ENCODE results near the gene PPP1R1C. TPM values are rescaled to one million over a fixed set of nuclear protein-coding genes. Genes with fewer than 3 reads are reported as not detected.

PPP1R1C gene
- total RNA-seq, 2 donors from 2014 or later = not detected

DNA sequence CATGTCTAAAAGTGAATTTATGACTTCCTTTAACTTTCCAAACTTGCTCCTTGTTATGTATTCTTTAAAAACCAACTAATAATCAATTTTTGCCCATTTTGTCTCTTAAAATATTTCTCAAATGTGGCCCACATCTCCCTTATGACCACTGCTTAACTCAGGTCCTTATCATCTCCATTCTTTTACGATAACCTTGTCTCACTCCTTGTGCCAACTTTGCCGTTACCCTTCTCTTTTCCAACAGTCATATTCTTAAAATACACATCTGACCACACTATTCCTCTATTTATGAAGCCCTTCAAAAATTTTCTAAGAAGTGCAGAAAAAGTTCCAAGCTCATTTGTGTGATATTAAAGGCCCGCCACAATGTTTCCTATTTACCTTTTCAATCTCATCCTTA, 47.8 kb downstream of the PPP1R1C start:
- no peaks in the 10 kb centered on the region for H3K36me3 Mint-ChIP-seq
- no peak for ATAC-seq
- DNase-seq (ENCODE audit: low spot score in 2 of 2) = no peak
- H3K9me3 Mint-ChIP-seq = no peaks in the 10 kb centered on the region
- no peak overlapping the region for H3K27ac Mint-ChIP-seq

DNA sequence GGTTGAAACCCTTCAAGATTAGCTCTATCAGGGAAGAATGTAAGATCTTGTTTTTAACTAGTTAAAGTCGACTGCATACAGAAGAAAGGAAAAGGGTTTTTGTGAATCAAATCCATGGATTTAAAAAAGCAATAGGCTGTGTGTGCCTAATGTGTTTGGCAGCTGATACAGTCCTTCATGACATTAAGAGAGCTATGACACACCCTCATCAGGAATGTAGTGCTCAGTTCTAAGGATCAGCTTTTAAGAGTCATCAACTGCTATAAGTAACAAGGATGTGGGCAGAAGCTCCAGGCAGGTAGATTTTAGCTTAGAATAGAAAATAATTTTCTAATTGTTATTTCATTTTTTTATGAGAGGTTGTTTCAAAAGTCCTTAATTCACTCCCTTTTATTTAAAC, 52.9 kb downstream of the PPP1R1C start:
- ATAC-seq (no peak), DNase-seq (ENCODE audit: low spot score in 2 of 2) (no peak)
- no peaks in the 10 kb centered on the region for H3K36me3 Mint-ChIP-seq
- no peak overlapping the region for H3K27ac Mint-ChIP-seq
- H3K9me3 Mint-ChIP-seq = no peaks in the 10 kb centered on the region

DNA sequence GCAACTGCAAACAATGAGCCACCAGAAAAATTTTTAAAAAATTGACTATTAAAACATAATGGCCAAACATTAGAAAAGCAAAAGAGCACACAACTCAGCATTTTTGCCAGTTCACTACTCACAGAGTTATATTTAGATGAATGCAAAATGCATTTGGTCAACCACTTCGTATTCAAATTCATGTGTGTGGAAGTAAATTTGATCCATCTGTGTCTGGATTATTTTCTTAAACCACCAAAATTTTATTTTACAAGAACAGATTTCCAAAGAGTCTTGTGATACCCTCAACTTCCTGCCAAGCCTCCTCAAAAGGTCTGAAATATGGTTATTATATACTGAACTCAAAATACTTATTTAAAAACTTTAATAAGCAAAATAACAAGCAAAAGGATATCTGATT, 57.4 kb downstream of the PPP1R1C start:
- Mint-ChIP-seq H3K27ac (no peak overlapping the region), H3K36me3 (no peaks in the 10 kb centered on the region), H3K9me3 (no peaks in the 10 kb centered on the region)
- ATAC-seq = no peak
- no peak for DNase-seq (ENCODE audit: low spot score in 2 of 2)

DNA sequence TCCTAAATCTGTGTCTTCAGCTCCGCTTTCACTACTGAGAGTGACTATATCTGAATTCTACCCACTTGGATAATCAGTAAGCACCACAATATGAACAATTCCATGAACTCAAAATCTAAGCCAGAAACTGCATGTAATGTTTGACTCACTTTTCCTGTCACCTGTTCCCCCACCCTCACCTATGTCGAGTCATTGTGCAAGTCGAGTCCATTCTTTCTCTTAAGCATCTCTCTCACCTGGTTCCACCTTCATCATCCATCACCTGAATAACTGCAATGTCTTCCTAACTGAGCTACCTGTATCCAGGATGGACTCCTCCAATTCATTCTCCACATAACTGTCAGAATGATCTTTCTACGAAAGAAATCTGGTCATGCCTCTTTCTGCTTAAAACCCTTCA, 58.2 kb downstream of the PPP1R1C start:
- Mint-ChIP-seq H3K27ac (peak overlapping the region in 1 of 2 donors; percentile 34), H3K36me3 (no peaks in the 10 kb centered on the region), H3K9me3 (no peaks in the 10 kb centered on the region)
- DNase-seq (ENCODE audit: low spot score in 2 of 2) (no peak), ATAC-seq (no peak)

DNA sequence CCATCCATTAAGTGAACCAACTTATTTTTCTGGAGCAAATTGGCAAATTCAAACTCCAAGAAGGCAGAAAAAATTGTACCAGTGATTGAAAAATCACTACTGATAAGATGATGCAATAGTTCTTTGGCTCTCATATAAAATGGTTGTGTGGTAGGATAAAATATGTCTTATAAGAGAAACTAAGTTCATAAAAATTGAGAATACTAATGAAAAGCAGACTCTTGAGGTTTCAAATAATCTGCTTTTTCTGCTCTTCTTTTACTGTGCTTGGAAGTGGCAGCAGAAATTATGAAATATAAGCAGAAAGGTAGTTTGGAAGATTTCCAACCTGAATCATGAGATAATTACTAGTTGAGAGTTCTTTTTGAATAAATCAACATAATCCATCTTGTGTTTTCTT, 61.9 kb downstream of the PPP1R1C start:
- Mint-ChIP-seq H3K36me3 (no peaks in the 10 kb centered on the region), H3K9me3 (no peaks in the 10 kb centered on the region), H3K27ac (no peak overlapping the region)
- DNase-seq (ENCODE audit: low spot score in 2 of 2) (no peak), ATAC-seq (no peak)

DNA sequence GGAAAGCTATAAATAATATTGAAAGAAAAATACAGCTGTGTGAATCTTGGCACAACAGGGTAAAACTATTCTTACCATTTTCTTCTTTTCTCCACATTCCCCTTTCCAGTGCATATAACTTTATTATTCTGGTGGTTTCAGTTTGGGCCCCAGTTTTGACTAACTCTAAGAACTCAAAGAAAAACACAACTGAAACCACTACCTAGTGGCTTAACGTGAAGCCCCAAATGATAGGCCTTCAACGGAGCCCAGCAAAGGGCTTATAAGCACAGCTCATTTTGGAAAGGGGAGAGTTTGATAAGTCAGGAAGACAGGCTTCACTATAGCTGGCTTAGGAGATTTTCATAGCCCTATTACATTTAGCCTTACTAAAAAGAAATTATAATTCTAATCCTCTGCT, 62.4 kb downstream of the PPP1R1C start:
- Mint-ChIP-seq H3K27ac (no peak overlapping the region), H3K9me3 (no peaks in the 10 kb centered on the region), H3K36me3 (no peaks in the 10 kb centered on the region)
- ATAC-seq (no peak), DNase-seq (ENCODE audit: low spot score in 2 of 2) (no peak)

DNA sequence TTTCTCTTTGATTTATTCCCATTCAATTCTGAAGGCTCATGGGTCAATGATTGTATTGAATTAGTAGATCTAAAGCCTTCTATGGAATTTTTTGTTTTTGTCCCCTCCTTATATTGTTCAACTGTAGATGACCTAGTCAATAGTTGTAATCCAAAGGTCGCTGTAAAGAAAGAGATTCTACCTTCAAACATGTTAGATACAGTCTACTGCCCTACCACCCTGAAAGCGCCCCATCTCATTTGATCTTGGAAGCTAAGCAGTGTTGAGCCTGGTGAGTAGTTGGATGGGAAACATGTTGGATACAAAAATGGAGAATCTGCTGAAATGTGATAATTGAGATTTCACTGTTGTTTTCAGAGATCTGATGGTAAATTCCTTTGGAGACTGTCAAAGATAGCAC, 63.0 kb downstream of the PPP1R1C start:
- ATAC-seq = no peak
- DNase-seq (ENCODE audit: low spot score in 2 of 2) = no peak
- Mint-ChIP-seq H3K9me3 (no peaks in the 10 kb centered on the region), H3K27ac (no peak overlapping the region), H3K36me3 (no peaks in the 10 kb centered on the region)

DNA sequence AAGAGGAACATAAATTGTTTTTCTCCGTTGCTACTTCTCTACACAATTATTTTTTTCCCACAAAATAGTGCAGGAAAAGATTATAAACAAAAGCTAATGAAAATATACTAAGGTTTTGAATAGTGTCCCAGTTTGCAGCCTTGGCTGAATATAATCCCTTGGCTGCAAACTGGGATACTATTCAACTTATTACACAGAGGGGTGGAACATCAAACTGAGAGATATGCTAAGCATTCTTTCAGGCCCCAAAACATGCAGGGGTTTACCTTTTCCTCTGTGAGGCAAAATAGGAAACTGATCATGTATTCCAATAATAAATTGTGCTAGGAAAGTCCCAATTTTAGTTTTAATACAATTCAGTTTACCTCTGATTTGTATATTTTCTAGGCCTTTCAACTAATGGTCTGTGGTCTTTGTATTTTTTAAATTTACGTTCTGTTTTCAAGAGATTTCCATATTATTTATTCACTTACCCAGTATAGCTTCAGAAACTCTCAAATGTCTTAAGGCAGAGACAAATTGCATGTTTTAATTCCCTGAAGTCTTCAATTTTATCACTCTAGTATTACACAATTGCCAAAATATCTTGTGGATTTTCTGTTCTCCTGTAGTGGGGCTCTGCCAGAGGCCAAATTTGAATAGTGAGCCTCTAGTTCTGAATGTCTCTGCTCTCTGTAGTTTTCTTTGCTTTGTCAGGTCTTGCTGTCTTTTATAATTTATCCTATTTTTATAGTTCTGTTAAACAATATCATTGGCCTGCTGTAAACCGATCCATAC, 63.9 kb downstream of the PPP1R1C start:
- H3K36me3 Mint-ChIP-seq = no peaks in the 10 kb centered on the region

DNA sequence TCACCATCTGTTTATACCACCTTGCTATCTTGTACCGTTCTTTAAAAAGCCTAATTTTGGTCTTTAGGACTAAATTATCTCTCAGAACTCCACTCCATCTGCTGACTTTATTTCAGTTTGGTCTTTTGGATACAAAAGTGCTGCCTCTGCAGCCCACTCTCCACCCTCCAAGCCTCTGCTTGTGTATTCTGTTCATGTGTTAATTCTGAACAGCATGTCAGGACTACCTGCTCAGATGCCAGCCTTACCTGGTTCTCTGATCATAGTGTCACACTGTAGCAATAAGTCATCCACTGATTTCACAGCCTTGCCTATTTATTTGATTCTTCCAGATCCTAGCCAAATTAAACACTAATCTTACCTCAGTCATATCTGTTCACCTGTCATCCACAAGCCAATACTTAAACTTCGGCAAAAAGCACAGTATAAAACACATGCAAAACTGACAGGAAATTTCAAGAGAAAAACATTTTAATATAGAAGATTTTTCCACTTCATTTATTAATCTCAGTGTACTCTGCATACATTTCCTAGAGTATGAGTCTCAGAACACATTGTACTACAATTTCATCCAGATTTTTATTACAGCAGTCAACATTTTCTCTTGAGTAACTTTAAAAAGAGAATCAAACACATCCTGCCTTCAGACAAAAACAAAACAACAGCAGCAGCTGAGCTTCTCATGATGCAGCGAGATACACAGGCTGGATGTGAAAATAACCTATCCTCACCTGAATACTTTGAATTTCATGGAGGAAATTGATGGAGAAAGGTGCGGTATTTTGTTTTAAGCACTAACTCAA, 64.9 kb downstream of the PPP1R1C start:
- H3K27ac Mint-ChIP-seq = no peak overlapping the region
- H3K36me3 Mint-ChIP-seq = no peaks in the 10 kb centered on the region
- H3K9me3 Mint-ChIP-seq = no peaks in the 10 kb centered on the region
- no peak for DNase-seq (ENCODE audit: low spot score in 2 of 2)
- ATAC-seq = no peak

More for the DNA sequence above, 63.9 kb downstream of the PPP1R1C start:
- DNase-seq (ENCODE audit: low spot score in 2 of 2) = no peak
- no peak for ATAC-seq
- no peaks in the 10 kb centered on the region for H3K9me3 Mint-ChIP-seq
- H3K27ac Mint-ChIP-seq = no peak overlapping the region

DNA sequence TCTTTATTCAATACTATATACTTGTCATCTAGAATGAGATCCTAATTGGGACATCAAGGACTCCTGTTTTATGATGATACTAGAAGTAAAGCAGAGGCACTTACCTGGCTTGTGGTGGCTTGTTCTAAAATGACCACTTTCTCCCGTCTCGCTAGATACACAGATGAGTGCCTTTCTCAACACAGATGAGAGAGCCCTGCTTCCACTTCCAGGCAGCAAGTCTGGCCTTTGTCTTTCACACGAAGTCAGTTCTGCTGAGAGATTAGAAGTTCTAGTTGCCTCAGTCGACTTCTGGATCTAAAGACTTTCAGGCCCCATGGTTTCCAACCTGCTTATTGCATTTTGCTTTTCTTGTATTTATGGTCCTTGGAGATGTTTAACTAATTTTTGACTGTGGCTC, 70.3 kb downstream of the PPP1R1C start:
- H3K9me3 Mint-ChIP-seq = no peaks in the 10 kb centered on the region
- no peaks in the 10 kb centered on the region for H3K36me3 Mint-ChIP-seq
- no peak for ATAC-seq
- H3K27ac Mint-ChIP-seq = no peak overlapping the region
- DNase-seq (ENCODE audit: low spot score in 2 of 2) = no peak

DNA sequence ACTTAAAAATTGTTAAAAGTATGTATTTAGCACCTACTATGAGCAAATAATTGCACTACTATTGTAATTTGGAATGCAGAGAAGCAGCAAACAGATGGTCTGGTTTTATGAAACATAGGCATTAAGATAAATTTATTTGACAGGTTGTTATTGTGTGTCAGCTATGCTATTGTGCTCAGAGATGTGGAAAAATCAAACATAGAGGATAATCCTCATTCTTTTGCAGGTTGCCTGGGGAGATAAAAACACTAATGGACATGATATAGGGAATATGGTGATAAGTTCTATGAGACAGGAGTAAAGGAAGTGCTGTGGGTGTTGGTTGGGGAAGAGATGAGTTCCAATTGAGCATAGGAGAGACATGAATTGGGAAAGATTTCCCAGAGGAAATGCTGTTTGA, 71.3 kb downstream of the PPP1R1C start:
- ATAC-seq (no peak), DNase-seq (ENCODE audit: low spot score in 2 of 2) (no peak)
- H3K36me3 Mint-ChIP-seq = no peaks in the 10 kb centered on the region
- no peaks in the 10 kb centered on the region for H3K9me3 Mint-ChIP-seq
- no peak overlapping the region for H3K27ac Mint-ChIP-seq

DNA sequence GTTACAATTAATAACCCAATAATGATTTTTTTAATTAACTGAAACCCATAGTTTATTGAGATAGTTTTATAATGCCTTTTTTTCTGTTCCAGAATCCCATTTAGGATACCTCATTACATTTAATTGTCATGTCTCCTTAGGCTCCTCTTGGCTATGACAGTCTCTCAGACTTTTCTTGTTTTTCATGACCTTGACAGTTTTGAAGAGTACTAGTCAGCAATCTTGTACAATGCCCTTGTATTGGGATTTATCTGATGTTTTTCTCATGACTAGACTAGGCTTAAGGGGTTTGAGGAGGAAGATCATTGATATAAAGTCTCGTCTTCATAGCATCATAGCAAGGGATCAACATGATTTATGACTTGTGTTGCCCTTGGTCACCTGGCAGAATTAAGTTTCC, 72.4 kb downstream of the PPP1R1C start:
- no peak overlapping the region for H3K27ac Mint-ChIP-seq
- no peaks in the 10 kb centered on the region for H3K36me3 Mint-ChIP-seq
- H3K9me3 Mint-ChIP-seq = no peaks in the 10 kb centered on the region
- no peak for DNase-seq (ENCODE audit: low spot score in 2 of 2)
- ATAC-seq = no peak

DNA sequence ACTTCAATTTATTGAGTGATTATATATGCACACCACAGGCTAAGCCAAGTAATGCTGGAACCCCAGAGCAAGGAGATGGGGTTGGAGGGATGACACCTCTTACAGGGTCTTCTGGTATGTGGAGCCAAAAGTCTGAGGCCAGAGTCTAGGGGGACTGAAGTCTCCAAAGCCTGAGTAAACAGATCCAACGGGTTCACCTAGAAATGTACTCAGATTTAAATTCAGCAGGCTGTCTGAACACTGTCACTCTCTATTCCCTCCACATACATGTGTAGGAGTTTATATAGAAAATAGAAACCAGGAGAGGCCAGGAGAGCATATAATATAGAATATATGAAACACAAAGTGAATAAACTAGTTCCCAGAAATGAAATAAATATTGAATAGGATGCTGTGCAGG, 76.1 kb downstream of the PPP1R1C start:
- ATAC-seq = no peak
- H3K9me3 Mint-ChIP-seq = no peaks in the 10 kb centered on the region

DNA sequence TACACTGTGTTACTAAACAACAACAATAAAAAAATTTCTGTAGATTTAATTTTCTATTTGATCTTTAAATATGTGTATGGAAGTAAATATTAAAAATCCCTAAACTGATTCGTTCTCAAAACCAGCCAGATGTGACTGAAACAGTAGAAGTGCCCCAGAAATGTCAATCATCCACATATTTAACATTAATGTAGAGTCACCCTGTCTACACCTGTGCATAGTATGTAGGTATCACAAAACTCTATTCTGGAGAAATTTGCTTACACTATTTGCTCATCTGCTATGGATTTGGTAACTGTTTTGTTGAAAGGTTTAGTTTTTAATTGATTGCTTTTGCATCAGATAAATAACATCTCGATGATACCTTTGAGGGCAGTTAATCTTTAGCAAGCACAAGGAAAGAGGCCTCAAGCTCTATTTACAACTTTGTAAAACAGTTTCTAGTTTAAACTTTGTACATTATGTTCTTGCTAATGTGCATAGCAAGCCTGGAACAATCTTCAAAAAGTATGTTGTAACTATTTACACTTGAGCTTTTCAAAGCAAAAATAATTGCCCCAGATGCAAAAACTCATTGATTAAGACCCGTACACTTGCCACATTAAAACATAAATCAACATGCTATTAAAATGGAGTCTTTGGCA, 76.8 kb downstream of the PPP1R1C start:
- H3K36me3 Mint-ChIP-seq = no peaks in the 10 kb centered on the region
- DNase-seq (ENCODE audit: low spot score in 2 of 2) = no peak
- H3K27ac Mint-ChIP-seq = no peak overlapping the region
- ATAC-seq = no peak
- H3K9me3 Mint-ChIP-seq = no peaks in the 10 kb centered on the region

More for the DNA sequence above, 76.1 kb downstream of the PPP1R1C start:
- Mint-ChIP-seq H3K27ac (no peak overlapping the region), H3K36me3 (no peaks in the 10 kb centered on the region)
- no peak for DNase-seq (ENCODE audit: low spot score in 2 of 2)

DNA sequence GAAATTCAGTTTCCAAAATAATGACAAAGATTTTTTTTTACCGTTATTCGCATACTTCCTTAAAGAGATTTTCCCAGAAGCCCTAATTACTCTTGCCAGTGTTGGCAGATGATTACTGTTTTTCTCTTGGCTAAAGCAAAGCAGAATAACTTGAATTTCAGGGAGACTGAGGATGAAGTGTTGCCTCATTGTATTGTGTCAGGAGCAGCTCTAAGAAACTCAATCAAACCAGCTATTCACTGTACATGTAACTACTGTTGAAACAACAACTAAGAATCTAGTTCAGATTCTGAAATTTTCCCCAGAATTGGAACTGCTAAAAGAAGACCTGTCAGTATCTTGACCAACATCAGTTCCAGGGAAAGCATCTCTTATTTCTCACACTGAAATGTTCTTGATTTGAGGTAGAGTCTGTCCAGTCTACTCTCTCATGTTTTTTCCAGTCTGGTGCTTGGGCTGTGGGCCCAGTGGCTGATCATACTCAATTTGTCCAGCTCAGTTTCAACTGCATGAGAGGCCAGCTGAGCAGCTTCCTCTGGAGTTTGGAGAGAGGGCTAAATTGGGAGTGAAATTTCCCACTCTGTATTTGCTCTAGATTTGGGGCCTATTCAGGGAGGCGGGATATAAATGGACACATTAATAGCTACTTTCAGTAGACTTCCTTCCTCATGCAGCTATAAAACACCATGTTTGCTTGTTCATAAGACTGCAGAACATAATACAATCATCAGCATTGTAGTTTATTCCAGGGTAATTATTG, 78.5 kb downstream of the PPP1R1C start:
- Mint-ChIP-seq H3K27ac (no peak overlapping the region), H3K9me3 (no peaks in the 10 kb centered on the region), H3K36me3 (no peaks in the 10 kb centered on the region)
- DNase-seq (ENCODE audit: low spot score in 2 of 2) (no peak), ATAC-seq (no peak)

DNA sequence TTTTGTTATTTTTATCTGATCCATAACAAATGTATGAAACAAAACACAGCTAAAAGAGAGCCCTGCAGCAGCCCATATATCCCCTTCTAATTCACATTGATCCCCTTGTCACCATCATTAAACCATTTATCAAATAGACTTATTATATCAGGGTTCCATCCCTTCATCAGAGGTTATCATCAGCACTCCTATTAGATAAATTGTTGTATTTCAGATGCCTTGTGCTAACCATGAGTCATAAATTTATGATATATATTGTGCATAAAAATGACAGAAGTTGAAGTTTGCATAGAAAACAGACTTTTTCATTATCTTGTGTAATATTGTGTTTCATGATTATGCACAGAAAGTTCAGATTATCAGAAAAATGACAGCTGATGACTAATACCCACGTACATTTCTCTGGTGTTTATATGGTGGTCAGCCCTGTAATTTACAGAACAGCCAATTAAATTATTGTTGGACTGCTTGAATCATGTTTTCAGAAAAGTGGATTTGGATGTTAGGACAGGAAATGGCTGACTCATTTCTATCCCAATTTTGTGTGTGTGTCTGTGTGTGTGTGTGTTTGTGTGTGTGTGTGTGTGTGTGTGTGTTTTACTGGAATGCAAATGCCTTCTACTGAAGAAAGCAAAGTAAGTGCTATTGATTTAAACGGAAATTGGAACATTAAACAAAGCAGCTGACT, 80.9 kb downstream of the PPP1R1C start:
- H3K36me3 Mint-ChIP-seq = no peaks in the 10 kb centered on the region
- DNase-seq (ENCODE audit: low spot score in 2 of 2) (no peak), ATAC-seq (no peak)
- H3K27ac Mint-ChIP-seq = no peak overlapping the region
- H3K9me3 Mint-ChIP-seq = no peaks in the 10 kb centered on the region

Data from activated naive CD4-positive, alpha-beta T cell treated with anti-CD3 and anti-CD28 coated beads, Interleukin-2, amount 50 U/mL, for 72 hours (primary cell).